Subcutaneous abdominal adipose tissue (tissue), 5 donors: Measurements from ENCODE around the gene UBN2.

Experiments used
- H3K27ac ChIP-seq: one replicate; pipeline ENCODE4 v1.7.0; 2013; ENCODE audit warnings: low read depth, mild to moderate bottlenecking, inconsistent platforms, low read length, moderate library complexity
- H3K27me3 ChIP-seq, 5 donors: one replicate each; pipeline ENCODE4 v1.7.0; 2013; ENCODE audit warnings: low read length in 5 of 5, inconsistent platforms in 1 of 5; ENCODE audit not compliant: control insufficient read depth in 5 of 5, insufficient read depth in 4 of 5
- H3K36me3 ChIP-seq, 5 donors: one replicate each; pipeline ENCODE4 v1.7.0; 2013; ENCODE audit warnings: low read length in 5 of 5; ENCODE audit not compliant: control insufficient read depth in 5 of 5, insufficient read depth in 5 of 5
- H3K4me1 ChIP-seq, 5 donors: one replicate each; pipeline ENCODE4 v1.7.0; 2013; ENCODE audit warnings: low read length in 5 of 5, mild to moderate bottlenecking in 3 of 5, moderate library complexity in 1 of 5; ENCODE audit not compliant: control insufficient read depth in 5 of 5, insufficient read depth in 5 of 5
- H3K4me3 ChIP-seq, 5 donors: one replicate each; pipeline ENCODE4 v1.7.0; 2013; ENCODE audit warnings: low read length in 5 of 5, low read depth in 1 of 5
- H3K9ac ChIP-seq, 5 donors: one replicate each; pipeline ENCODE4 v1.7.0; 2013; ENCODE audit warnings: low read length in 5 of 5, mild to moderate bottlenecking in 4 of 5, moderate library complexity in 3 of 5
- H3K9me3 ChIP-seq, 5 donors: one replicate each; pipeline ENCODE4 v1.7.0; 2013; ENCODE audit warnings: low read length in 5 of 5; ENCODE audit not compliant: control insufficient read depth in 5 of 5
- donor health status: healthy.
- donor health status: healthy.
- donor health status: healthy.
- donor health status: healthy.
- donor health status: healthy.

Gene UBN2

DNA sequence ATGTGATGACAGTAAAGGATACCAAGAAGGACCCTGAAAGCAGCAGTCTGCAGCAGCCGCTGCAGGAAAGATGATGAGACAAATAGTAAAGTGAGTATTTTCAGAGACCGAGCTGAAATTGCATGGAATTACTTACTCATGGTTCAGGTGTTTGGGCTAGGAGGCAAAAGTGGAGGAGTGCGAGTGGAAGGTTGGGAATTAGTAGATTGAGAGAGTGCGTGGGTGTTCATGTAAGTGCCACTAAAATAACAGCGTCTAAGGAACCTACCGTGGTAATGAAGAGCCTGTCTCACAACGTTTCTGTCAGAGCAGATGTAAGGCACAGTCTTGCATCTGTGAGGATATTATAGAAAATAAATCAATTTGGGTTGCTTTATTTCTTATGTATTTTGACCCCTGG is 61.8 kb downstream of the UBN2 start:
- no peak overlapping the region for H3K9ac ChIP-seq
- H3K36me3 ChIP-seq = peaks cover 20 to 45% (median 38%) of the 10 kb centered on the region in 5 donors
- no peaks in the 10 kb centered on the region for H3K9me3 ChIP-seq
- H3K4me3 ChIP-seq = no peak overlapping the region
- H3K27ac ChIP-seq = no peak overlapping the region
- no peaks in the 10 kb centered on the region for H3K27me3 ChIP-seq
- H3K4me1 ChIP-seq = no peaks in the 10 kb centered on the region

DNA sequence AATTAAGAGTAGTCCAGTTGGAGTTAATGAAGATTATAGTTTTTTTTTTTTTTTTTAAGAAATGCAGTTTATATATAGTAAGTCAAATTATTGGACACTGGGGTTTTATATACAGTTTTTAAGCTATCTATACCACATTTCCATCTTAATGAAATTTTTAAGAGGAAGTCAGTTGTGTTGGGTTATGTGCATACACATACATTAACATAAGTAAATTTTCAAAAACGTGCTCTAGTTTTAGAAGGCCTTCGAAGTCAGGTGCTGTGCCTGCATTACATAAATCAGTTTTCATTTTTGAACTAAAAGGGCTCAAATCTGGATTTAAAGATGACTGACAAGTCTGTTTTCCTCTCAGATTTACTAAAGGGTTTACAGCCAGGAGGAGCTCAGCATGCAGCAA is 62.5 kb downstream of the UBN2 start:
- Histone ChIP-seq H3K9ac (no peak overlapping the region), H3K27ac (no peak overlapping the region), H3K9me3 (no peaks in the 10 kb centered on the region), H3K27me3 (no peaks in the 10 kb centered on the region), H3K36me3 (peaks cover 27 to 46% (median 39%) of the 10 kb centered on the region in 5 donors), H3K4me3 (no peak overlapping the region), H3K4me1 (no peaks in the 10 kb centered on the region)

DNA sequence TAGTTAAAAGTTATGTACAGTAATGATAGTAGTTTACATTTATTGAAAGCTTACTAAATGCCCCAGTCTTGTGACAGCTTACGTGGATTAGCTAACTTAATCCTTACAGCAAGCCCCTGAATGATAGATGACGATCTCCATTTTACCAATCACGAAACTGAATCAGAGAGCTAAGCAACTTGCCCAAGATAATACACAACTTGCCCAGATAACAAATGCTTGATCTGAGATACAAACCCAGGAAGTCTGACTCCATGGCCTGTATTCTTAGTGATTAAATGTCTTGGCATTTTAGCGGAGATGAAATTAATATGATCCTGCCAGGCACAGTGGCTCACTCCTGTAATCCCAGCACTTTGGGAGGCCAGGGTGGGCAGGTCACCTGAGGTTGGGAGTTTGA is 63.2 kb downstream of the UBN2 start:
- H3K27ac ChIP-seq = no peak overlapping the region
- H3K9me3 ChIP-seq = no peaks in the 10 kb centered on the region
- no peak overlapping the region for H3K9ac ChIP-seq
- H3K4me3 ChIP-seq = no peak overlapping the region
- H3K27me3 ChIP-seq = no peaks in the 10 kb centered on the region
- H3K4me1 ChIP-seq = no peaks in the 10 kb centered on the region
- peaks cover 33 to 50% (median 44%) of the 10 kb centered on the region in 5 donors for H3K36me3 ChIP-seq

DNA sequence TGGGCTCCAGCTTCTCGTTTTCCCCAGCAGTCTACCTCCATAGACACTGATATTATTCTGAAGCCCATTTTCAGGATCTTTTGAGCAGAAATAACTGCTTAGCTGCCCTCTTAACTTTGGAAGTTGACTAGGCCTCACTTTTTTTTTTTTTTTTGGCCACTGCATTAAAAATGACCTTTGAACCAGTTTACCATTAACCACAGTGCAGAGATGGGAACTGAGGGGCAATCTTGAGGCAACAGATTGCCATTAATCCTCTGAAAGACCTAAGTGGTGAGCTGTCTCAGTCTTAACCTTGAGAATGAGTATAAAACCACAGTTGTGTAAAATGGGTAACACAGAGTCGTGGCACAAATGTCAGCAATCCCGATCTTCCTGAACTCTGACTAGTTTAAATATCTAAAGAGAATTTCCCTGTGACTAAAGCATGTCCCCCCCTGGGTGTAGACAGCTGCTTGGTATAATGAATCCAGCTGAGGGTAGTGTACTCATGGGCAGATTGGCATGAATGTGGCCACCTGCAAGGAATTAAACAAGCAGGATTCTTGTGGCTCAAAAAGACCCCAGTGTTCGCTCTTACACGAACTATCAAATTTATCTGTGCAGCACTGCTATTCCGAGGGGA is 64.0 kb downstream of the UBN2 start:
- Histone ChIP-seq H3K9ac (no peak overlapping the region), H3K27ac (no peak overlapping the region), H3K4me1 (no peaks in the 10 kb centered on the region), H3K9me3 (no peaks in the 10 kb centered on the region), H3K4me3 (no peak overlapping the region), H3K36me3 (peaks cover 33 to 55% (median 46%) of the 10 kb centered on the region in 5 donors), H3K27me3 (no peaks in the 10 kb centered on the region)

DNA sequence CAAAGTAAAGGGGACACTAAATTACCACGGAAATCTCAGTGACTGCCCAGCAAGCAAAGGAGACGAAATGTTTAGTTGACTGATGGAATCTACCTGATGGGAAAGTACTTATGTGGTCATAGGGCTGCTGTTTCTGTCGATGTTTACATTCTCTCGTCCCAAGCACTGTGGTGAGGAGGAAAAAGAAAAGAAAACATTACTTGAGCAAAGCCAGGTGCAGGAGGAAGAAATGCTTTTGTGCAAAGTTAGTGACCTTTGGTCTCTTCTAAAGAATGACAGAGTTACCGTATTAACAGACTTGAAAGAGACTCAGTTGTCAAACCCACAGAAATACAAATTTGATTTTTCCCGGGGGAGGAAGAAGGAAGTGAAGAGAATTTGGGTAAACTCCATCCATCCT is 66.8 kb downstream of the UBN2 start:
- Histone ChIP-seq H3K27ac (no peak overlapping the region), H3K4me1 (no peaks in the 10 kb centered on the region), H3K9ac (no peak overlapping the region), H3K27me3 (no peaks in the 10 kb centered on the region), H3K9me3 (no peaks in the 10 kb centered on the region), H3K36me3 (peaks cover 33 to 60% (median 48%) of the 10 kb centered on the region in 5 donors), H3K4me3 (no peak overlapping the region)

DNA sequence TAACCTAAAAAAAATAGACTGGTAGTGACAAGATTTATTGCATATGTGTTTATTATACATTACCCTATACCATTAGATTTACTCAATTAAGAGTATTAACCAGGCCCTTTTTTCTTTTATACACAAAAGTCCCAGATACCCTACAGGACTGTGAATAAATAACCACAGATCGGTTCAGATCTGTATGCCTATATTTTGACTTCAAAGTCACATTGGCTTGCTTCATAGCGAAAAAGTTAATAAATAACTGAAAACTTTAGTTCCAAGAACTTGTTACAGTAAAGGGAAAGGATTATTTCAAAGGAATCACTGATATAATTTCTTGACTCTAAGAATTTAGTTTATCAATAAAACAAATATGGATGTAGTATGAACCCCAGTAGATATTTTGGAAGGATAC is 68.3 kb downstream of the UBN2 start:
- Histone ChIP-seq H3K4me3 (no peak overlapping the region), H3K27ac (no peak overlapping the region), H3K4me1 (no peaks in the 10 kb centered on the region), H3K36me3 (peaks cover 22 to 52% (median 38%) of the 10 kb centered on the region in 5 donors), H3K27me3 (no peaks in the 10 kb centered on the region), H3K9me3 (no peaks in the 10 kb centered on the region), H3K9ac (no peak overlapping the region)

DNA sequence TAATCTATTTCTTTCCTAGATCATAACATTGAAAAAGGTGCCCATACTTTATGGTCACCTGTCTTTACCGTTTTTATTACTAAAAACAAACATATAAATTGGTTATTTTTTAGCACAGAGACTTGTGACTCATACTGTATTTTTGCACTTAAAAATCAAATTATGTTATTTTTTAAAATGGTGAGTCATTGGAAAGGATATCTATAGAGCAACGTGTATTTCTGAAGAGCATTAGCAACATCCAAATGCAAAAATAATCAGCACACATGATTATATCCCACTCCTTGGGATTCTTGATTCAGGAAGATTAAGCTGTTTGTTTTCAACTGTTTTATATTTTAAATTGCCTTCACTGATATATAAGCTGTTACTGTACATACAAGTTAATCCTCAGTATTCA is 69.4 kb downstream of the UBN2 start:
- Histone ChIP-seq H3K9ac (no peak overlapping the region), H3K36me3 (peaks cover 20 to 54% (median 28%) of the 10 kb centered on the region in 5 donors), H3K27ac (no peak overlapping the region), H3K4me1 (no peaks in the 10 kb centered on the region), H3K27me3 (no peaks in the 10 kb centered on the region), H3K4me3 (no peak overlapping the region), H3K9me3 (no peaks in the 10 kb centered on the region)

DNA sequence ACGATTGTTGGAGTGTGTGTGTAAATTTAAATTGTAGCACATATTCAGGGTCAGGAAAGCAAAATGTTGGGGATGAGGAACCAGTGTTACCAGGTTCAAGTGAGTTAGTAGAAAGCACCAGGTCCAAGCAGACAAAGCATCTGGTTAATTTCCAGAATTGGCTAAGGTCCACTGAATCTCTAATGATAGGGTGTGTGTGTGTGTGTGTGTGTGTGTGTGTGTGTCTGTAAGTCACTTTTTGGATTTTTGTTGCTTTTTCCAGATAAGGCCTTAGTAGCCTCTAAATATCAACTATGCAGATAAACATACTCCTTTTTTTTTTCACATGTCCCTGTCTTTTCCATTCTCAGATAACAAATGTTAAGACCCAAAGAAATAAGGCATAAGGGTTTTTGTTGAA is 73.5 kb downstream of the UBN2 start:
- Histone ChIP-seq H3K36me3 (peaks cover 2 to 44% (median 10%) of the 10 kb centered on the region in 5 donors), H3K27ac (no peak overlapping the region), H3K27me3 (no peaks in the 10 kb centered on the region), H3K9ac (no peak overlapping the region), H3K9me3 (no peaks in the 10 kb centered on the region), H3K4me1 (no peaks in the 10 kb centered on the region), H3K4me3 (no peak overlapping the region)

DNA sequence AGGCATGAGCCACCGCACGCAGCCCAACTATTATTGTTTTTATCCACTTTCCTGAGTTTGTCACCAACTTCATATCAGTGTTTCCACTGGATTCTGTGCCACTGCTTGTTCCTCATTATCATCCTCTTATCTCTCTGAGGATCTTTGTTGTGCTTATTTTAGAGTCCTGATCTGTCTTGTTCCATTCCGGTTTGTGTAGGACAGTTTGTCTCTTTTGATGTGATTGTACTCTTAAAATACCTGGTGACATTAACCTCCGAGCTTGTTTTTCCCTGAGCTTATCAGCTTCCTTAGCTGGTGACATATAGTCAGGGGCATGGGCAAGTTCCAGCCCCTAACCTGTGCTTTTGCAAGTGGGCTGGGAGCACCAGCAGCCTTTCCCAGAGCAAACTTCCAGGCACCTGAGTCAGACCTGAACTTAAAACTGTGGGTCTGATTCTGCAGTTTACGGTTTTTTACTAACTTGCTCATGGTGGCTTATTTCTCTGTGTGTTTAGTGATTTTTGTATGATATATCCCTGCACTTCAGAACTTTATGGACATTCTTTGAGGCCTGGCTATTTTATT is 87.0 kb downstream of the UBN2 start:
- H3K9me3 ChIP-seq = no peaks in the 10 kb centered on the region
- H3K27ac ChIP-seq = no peak overlapping the region

DNA sequence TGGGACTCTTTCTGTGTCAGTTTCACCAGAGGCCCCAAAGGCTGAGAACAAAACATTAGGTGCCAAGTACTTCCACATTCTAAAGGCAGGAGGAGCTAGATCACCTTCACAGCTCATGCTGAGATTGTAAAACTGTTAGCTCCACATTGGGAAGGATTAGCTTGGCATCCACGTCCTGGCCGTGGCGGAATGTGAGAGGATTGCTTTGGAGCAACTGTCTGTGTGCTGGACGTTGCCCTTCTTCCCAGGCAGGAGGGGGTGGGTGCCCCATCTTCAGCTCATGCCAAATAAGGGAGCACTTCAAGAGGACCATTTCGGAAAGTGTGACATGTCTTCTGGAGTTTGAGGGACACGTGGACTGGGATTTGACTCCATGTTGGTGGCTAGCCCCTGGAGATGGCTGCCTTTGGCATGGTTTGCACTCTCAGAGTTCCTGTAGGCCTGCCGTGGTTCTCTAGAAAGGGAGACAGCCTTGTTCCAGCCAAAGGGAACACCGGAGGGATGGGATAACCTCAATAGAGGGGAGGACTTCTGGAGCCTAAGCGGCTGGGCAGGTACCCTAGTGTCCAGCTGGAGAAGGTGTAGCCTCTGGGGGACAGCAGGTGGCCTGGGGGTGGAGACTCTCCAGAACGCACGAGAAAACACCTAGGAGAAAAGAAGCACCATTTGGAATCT is 90.2 kb downstream of the UBN2 start:
- Histone ChIP-seq H3K27ac (no peak overlapping the region), H3K4me3 (no peak overlapping the region), H3K9ac (no peak overlapping the region), H3K36me3 (no peaks in the 10 kb centered on the region), H3K27me3 (peaks cover 0 to 3% (median 0%) of the 10 kb centered on the region in 5 donors), H3K4me1 (no peaks in the 10 kb centered on the region), H3K9me3 (no peaks in the 10 kb centered on the region)

More for the DNA sequence above, 87.0 kb downstream of the UBN2 start:
- no peaks in the 10 kb centered on the region for H3K36me3 ChIP-seq
- no peak overlapping the region for H3K4me3 ChIP-seq
- H3K27me3 ChIP-seq = peaks cover 0 to 3% (median 0%) of the 10 kb centered on the region in 5 donors
- no peaks in the 10 kb centered on the region for H3K4me1 ChIP-seq
- no peak overlapping the region for H3K9ac ChIP-seq
